NCI-H2107 treated with DMSO at 0.1 percent for 48 hours (cell line): ENCODE data around the gene ABCE1.
"Not testable (repeated sequence)": the region's sequence is repeated elsewhere in the genome, so short reads cannot be mapped to it uniquely, and the experiment has no call there.

Experiments
- DNase-seq: peaks from one replicate; lab custom pipeline; 2025; ENCODE audit not compliant: unreplicated experiment; lab: John Stamatoyannopoulos, UW

Gene ABCE1

DNA sequence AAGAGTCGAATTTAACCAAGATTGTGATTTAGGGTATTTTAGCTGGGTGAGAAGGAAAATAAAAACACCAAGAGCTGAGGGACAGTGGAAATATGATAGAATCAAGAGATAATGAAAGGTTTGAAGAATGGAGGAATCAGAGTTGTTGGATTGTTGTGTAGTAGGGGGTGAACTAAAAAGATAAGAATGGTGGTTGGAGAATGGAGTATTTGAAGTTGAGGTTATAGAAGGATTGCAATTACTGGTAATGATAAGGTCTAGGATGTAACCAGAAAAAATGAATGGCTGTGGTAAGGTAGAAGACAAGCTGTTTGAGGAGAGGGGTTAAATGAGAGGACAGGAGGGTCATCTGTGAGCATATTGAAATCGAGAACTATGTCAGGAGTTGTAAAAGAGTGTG lies 4.5 kb downstream of the ABCE1 start:
- no peak for DNase-seq

- DNase-seq, result no peak
These were observed 5.4 kb downstream of the ABCE1 start for GRCh38 chr4:145103496-145103895.

DNA sequence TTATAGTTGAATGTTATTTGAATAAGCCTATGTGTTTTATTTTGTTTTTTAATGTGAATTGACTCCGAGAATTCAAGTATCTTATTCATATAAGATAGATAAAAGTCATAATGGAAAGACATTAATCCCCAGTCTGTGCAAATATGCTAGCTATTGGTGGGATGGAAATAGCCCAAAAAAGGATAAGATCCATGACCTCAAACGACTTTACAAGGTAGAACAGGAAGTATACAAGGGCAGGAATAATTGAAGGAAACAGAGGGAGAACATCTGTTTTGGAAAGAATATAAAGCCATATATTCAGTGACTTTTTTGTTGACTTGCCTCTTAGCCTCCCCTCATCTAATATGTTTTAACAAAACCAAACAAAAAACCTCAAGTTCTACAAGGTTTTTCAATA lies 9.0 kb downstream of the ABCE1 start:
- no peak for DNase-seq

- no peak for DNase-seq
These were observed 10.0 kb downstream of the ABCE1 start for GRCh38 chr4:145108128-145108527.

DNA sequence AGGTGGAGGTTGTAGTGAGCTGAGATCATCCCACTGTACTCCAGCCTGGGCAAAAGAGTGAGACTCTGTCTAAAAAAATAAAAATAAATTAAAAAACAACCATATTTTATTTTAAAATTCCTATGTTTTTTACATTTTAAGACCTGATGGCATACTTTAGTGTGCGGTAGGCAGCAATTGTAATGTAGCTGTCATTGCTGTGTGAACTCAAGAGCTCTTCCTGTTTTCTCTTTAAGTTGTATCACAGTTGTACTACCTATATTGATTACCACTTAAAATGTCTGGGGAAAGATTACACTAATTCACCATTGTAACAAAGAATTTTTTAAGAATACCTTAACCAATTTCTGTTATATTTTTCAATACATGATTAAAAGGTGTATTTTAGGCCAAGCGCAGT lies 27.3 kb downstream of the ABCE1 start:
- DNase-seq, result no peak

- DNase-seq, result no peak
These were observed 32.0 kb downstream of the ABCE1 start for GRCh38 chr4:145130130-145130529.

GRCh38 chr4:145130788-145131399 lies 32.8 kb downstream of the ABCE1 start:
- DNase-seq, result no peak

- no peak for DNase-seq
These were observed 33.7 kb downstream of the ABCE1 start for GRCh38 chr4:145131848-145132247.

- no peak for DNase-seq
These were observed 34.5 kb downstream of the ABCE1 start for GRCh38 chr4:145132511-145133098.

DNA sequence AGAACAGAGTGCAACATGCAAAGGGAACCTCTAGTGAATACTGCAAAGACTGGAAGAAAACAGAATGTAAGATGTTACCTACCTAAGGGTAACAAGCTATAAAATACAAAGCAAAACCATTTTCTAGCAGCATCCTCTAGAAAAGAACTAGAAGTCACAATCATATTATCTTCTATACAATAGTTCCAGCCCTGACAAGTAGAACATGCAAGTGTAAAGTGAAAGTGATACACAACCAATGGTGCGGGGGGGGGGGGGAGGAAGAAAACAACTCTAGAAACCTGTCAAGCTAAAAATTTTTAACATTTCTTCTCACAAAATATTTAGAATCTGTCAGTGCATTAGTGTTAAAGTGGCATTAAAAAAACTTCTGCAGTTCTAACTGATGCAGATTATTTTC lies 38.1 kb downstream of the ABCE1 start:
- DNase-seq, result not testable (repeated sequence)

DNA sequence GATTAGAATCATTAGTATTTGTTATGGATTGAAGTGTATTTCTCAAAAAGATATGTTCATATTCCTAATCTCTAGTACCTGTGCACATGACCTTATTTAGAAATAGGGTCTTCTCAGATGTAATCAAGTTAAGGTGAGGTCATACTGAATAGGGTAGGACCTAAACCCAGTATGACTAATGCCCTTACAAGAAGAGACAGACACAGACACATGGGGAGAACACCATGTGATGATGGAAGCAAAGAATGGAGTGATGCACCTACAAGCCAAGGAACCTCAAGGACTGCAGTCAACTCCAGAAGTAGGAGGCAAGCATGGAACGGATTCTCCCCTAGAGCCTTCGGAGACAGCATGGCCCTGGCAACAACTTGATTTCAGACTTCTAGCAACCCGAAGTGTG lies 50.9 kb downstream of the ABCE1 start:
- DNase-seq, result no peak

DNA sequence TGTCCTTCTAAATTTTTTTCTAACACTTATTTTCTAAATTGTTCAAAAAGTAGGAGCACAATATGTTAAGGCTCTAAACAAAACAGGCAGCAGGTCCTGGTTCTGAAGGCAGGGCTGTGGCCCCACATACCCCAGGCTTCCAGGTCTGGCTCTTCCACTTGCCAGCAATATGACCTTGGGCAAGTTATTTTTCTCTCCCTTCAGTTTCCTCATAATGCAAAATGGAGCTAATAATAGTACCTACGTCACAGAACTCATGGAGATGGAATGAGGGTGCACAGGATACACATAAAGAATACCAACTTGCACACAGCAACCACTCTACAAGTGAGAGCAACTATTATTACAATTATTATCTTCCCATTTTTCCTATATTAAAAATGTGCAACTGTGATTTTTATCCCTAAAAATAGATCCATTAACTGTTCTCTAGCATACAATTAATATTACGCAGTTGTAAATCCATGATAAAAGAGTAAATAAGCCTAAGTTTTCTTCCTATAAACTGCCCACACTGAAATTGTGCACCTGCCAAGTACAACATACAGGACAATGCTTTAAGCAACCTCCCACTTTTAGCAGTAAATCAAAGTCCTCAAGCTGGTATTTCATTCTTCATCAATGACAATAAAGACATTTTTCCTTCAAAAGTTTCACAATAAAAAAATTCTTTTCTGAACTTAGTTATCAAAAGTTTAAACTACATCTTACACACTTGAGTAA lies 55.2 kb downstream of the ABCE1 start:
- no peak for DNase-seq

- no peak for DNase-seq
These were observed 55.8 kb downstream of the ABCE1 start for GRCh38 chr4:145153904-145154298.

DNA sequence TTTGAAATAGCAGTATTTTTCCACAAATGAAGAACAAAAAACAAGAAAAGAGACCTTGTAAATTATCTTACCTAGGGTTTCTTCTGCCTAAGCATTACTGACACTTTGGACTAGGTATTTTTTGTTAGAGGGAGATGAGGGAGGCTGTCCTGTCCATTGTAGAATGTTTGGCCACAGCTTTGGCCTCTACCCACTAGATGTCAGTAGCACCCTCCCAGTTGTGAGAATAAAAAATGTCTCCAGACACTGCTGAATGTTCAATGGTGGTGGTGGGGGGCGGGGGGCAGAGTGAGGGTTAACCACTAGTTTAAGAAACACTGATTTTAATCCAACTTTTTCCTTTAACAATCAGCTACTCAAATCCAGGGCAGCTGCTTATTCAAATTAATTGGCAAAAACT lies 56.5 kb downstream of the ABCE1 start:
- DNase-seq, result no peak

- DNase-seq, result no peak
These were observed 57.3 kb downstream of the ABCE1 start for GRCh38 chr4:145155268-145155870.

DNA sequence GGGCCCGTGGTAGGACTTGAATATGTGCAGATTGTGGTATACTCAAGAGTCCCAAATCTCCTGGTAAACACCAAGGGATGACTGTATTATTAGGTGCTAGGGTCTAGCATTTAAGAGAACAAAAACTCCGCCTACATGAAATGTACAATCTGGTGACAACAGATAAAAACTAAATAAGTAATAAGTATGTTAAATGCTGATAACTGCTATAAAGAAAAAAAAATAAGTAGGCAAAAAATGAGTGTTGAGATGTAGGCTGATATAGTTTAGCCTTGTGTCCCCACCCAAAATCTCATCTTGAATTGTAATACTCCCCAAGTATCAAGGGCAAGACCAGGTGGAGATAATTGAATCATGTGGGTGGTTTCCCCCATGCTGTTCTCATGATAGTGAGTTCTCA lies 58.9 kb downstream of the ABCE1 start:
- no peak for DNase-seq

DNA sequence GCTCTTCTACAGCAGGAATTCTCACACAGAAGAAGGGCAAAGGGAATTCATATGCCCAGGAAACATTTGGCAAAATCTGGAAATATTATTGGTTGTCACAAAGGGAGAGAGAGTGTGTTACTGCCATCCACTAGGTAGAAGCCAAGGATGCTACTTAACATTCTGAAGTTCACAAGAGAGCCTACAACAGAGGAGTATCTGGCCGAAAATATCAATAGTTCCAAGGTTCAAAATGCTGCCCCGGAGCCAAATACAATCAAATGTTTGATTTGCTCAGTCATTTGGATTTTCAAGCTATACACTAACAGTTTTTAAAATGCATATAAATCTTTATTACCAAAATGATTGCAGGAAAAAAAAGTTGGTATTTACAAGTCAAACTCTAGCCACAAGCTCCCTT lies 63.4 kb downstream of the ABCE1 start:
- no peak for DNase-seq

DNA sequence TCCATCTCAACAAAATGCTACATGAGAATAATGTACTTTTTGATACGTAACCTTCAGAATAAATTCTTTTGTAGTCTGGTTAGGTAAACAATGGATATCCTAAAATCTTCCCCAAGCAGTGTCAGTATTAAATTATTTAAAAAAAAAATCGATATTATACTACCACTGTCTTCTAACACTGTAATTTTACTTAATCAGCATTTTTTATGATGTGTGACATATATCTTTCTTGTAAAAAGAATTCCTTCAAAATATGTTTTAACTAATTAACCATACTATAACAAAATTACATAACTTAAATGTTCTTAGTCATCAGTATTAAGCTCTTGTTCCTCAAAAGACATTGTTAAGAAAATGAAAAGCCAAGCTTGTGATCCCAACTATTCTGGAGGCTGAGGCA lies 69.8 kb downstream of the ABCE1 start:
- DNase-seq, result no peak

- no peak for DNase-seq
These were observed 70.6 kb downstream of the ABCE1 start for GRCh38 chr4:145168581-145169187.

GRCh38 chr4:145170223-145170622 lies 72.1 kb downstream of the ABCE1 start:
- no peak for DNase-seq

DNA sequence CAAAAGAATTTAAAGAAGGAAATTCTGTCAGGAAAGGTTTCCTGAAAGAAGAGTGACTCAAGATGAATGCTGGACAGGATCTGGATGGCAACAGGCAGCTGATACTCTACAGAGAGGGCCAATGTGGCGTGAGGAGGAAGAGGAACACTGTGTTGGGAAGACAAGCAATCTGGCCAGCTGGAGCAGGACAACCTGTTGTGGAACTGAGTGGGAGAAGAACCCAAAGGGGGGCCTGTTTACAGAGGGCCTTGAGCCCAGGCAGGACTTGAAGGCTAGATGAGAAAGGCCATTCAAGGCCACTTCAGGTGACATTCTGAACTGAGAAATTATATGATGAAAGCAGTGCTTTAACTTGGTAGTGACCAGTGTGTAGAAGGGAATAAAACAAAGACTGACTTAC lies 73.8 kb downstream of the ABCE1 start:
- DNase-seq, result no peak
